Natural killer cell (primary cell): Measurements from ENCODE around the gene CEP170B. TPM values are rescaled to one million over a fixed set of nuclear protein-coding genes. Genes with fewer than 3 reads are reported as not detected.
A peak's percentile ranks its signal among the peaks of the same experiment; 100 is the strongest.

Source experiments
- ATAC-seq, 3 donors: fragments of 150-1000 bp in 2 of 3; fragments of 200-7000 bp in 1 of 3; cut with Tn5 transposase; 1 replicate in 1 of 3; 2 replicates in 2 of 3; pipeline ENCODE4 v1.10.0; 2021; ENCODE audit warnings: mild to moderate bottlenecking in 2 of 3, moderate library complexity in 2 of 3
- DNase-seq, 2 donors: peaks; one replicate each; pipeline versions ENCODE4 v3.0.0 to v3.0.0-alpha.2; 2013 to 2021; ENCODE audit warnings: mixed read lengths in 1 of 2
- H3K27ac ChIP-seq: one replicate; pipeline ENCODE4 v1.5.1; 2013; ENCODE audit warnings: mild to moderate bottlenecking, low read length
- H3K27me3 ChIP-seq: one replicate; pipeline ENCODE4 v1.6.1; 2013; ENCODE audit warnings: low read length; ENCODE audit not compliant: control insufficient read depth, insufficient read depth
- H3K36me3 ChIP-seq: one replicate; pipeline ENCODE4 v1.6.1; 2013; ENCODE audit warnings: low read length; ENCODE audit not compliant: control insufficient read depth, insufficient read depth
- H3K4me1 ChIP-seq: one replicate; pipeline ENCODE4 v1.6.1; 2013; ENCODE audit warnings: low read length; ENCODE audit not compliant: control insufficient read depth, insufficient read depth
- H3K4me3 ChIP-seq: one replicate; pipeline ENCODE4 v1.5.1; 2013; ENCODE audit warnings: low read length
- H3K9me3 ChIP-seq: one replicate; pipeline ENCODE4 v1.6.1; 2013; ENCODE audit warnings: low read length; ENCODE audit not compliant: control insufficient read depth, insufficient read depth
- H3K27ac Mint-ChIP-seq, 2 donors: one replicate each; pipeline ENCODE4 v1.8.0; 2022; ENCODE audit warnings: mild to moderate bottlenecking in 2 of 2, mixed read lengths in 2 of 2, moderate library complexity in 1 of 2
- H3K27me3 Mint-ChIP-seq, 2 donors: one replicate each; pipeline ENCODE4 v1.8.0; 2022; ENCODE audit warnings: low read depth in 2 of 2, mixed read lengths in 2 of 2
- H3K36me3 Mint-ChIP-seq: one replicate; pipeline ENCODE4 v1.8.0; 2022; ENCODE audit warnings: mixed read lengths
- H3K4me1 Mint-ChIP-seq, 2 donors: one replicate each; pipeline ENCODE4 v1.8.0; 2022; ENCODE audit warnings: mixed read lengths in 2 of 2
- H3K4me3 Mint-ChIP-seq: one replicate; pipeline ENCODE4 v1.8.0; 2022; ENCODE audit warnings: mild to moderate bottlenecking, moderate library complexity, mixed read lengths
- H3K9me3 Mint-ChIP-seq, 2 donors: one replicate each; pipeline ENCODE4 v1.8.0; 2022; ENCODE audit warnings: mixed read lengths in 2 of 2
- WGBS: methylation state at CpG from one replicate; pipeline ENCODE4 v1.1.7; 2013; ENCODE audit warnings: missing lambda C conversion rate; ENCODE audit not compliant: insufficient coverage; 5-methylcytosine and 5-hydroxymethylcytosine counted together
- intact Hi-C: fragments of 100-400 bp; cut with micrococcal nuclease; formaldehyde crosslinking; loops from one replicate; pipeline ENCODE4 v1.14.2; 2022
- total RNA-seq, 4 donors: library from RNA; stranded (reverse); fragments of 120-200 nt in 1 of 4; gene quantifications; one replicate each; pipeline versions ENCODE4 v1.2.3 to v1.2.4, GENCODE V29; 2013 to 2022
- TF ChIP-seq, protein P1 (sequence below): fragments of 200-600 bp; IDR thresholded peaks from one replicate; pipeline ENCODE4 v1.8.0; 2022; ENCODE audit warnings: antibody characterized with exemption

CEP170B gene
- total RNA-seq, 3 donors from 2014 or later (not counting 1 experiment from before 2014, with no cell fraction given): 0.24 to 0.72 (median 0.30) TPM

- Histone ChIP-seq H3K4me1 (no peaks in the 10 kb centered on the region), H3K4me3 (no peak overlapping the region), H3K9me3 (no peaks in the 10 kb centered on the region), H3K27ac (no peak overlapping the region), H3K36me3 (no peaks in the 10 kb centered on the region), H3K27me3 (no peaks in the 10 kb centered on the region)
- ATAC-seq (no peak), DNase-seq (peak in 1 of 2 donors; percentile 1)
- H3K9me3 Mint-ChIP-seq: no peaks in the 10 kb centered on the region
- no peaks in the 10 kb centered on the region for H3K4me1 Mint-ChIP-seq
- intact Hi-C loops: no loop called here
- TF ChIP-seq, protein P1, sequence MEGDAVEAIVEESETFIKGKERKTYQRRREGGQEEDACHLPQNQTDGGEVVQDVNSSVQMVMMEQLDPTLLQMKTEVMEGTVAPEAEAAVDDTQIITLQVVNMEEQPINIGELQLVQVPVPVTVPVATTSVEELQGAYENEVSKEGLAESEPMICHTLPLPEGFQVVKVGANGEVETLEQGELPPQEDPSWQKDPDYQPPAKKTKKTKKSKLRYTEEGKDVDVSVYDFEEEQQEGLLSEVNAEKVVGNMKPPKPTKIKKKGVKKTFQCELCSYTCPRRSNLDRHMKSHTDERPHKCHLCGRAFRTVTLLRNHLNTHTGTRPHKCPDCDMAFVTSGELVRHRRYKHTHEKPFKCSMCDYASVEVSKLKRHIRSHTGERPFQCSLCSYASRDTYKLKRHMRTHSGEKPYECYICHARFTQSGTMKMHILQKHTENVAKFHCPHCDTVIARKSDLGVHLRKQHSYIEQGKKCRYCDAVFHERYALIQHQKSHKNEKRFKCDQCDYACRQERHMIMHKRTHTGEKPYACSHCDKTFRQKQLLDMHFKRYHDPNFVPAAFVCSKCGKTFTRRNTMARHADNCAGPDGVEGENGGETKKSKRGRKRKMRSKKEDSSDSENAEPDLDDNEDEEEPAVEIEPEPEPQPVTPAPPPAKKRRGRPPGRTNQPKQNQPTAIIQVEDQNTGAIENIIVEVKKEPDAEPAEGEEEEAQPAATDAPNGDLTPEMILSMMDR: no peak
- WGBS: 86% methylated on average over 30 of the region's 30 CpGs
- no peak overlapping the region for H3K27ac Mint-ChIP-seq
- no peaks in the 10 kb centered on the region for H3K36me3 Mint-ChIP-seq
- no peak overlapping the region for H3K4me3 Mint-ChIP-seq
- no peaks in the 10 kb centered on the region for H3K27me3 Mint-ChIP-seq
Measured at GRCh38 chr14:104894331-104895206, 29.5 kb downstream of the CEP170B start.

- no peaks in the 10 kb centered on the region for H3K9me3 Mint-ChIP-seq
- 91% methylated on average over 9 of the region's 9 CpGs for whole genome bisulfite sequencing
- ATAC-seq (no peak), DNase-seq (peak in 1 of 2 donors; percentile 1)
- TF ChIP-seq, protein P1: no peak
- intact Hi-C loops: no loop called here
- H3K27ac Mint-ChIP-seq: no peak overlapping the region
- no peak overlapping the region for H3K4me3 Mint-ChIP-seq
- Histone ChIP-seq H3K4me3 (no peak overlapping the region), H3K9me3 (no peaks in the 10 kb centered on the region), H3K27me3 (no peaks in the 10 kb centered on the region), H3K36me3 (no peaks in the 10 kb centered on the region), H3K27ac (no peak overlapping the region), H3K4me1 (no peaks in the 10 kb centered on the region)
- H3K4me1 Mint-ChIP-seq: no peaks in the 10 kb centered on the region
- H3K36me3 Mint-ChIP-seq: no peaks in the 10 kb centered on the region
- no peaks in the 10 kb centered on the region for H3K27me3 Mint-ChIP-seq
Measured at GRCh38 chr14:104895207-104895785, 30.2 kb downstream of the CEP170B start.

DNA sequence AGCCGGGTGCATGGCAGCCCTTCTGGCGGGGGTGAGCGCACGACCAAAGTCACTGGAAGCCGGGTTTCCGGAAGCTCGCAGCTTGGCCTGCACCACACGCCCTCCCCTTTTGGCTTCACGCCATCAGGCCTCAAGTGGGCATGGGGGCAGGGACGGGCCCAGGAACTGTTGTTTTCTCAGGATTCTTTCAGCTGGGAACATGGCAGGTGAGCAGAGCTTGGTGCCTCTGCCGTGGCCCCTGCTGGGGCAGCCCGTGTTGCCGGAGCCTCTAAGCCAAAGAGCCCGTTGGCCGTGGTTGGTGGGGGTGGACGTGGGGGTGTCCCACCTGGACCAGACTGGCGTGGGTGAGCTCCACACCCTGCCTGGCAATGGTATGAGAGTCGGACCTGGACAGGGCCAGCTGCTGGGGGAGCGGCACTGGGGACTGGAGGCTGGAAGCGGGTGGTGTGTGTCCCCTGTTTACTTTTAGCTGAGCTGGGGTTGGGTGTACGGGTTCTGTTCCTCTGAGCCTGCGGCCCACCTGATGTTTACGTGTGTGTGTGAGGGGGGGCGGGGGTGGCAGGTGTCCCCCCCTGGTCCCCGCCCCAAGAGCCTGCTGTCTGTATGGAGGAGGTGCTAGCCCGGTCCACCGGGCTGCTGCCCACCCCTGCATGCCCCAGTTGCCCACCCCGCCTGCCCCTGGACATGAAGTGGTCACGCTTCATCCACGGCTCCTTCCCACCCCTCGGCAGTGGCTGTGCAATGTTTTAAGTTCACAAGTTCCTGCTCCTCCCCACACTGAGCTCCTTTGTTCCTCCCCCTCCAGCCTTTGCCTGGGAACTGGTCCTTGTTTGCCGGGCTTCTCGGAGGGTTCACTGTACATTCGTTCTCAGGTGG is 31.0 kb downstream of the CEP170B start:
- ATAC-seq (no peak), DNase-seq (peak in 1 of 2 donors; percentile 2)
- H3K9me3 ChIP-seq: no peaks in the 10 kb centered on the region
- no peak overlapping the region for H3K4me3 ChIP-seq
- H3K27me3 ChIP-seq: no peaks in the 10 kb centered on the region
- Mint-ChIP-seq H3K27ac (no peak overlapping the region), H3K36me3 (no peaks in the 10 kb centered on the region), H3K9me3 (no peaks in the 10 kb centered on the region), H3K4me1 (no peaks in the 10 kb centered on the region), H3K4me3 (no peak overlapping the region), H3K27me3 (no peaks in the 10 kb centered on the region)
- H3K36me3 ChIP-seq: no peaks in the 10 kb centered on the region
- no peak overlapping the region for H3K27ac ChIP-seq
- TF ChIP-seq, protein P1: no peak
- WGBS: 87% methylated on average over 31 of the region's 34 CpGs
- intact Hi-C loops: no loop called here
- H3K4me1 ChIP-seq: no peaks in the 10 kb centered on the region
